Astrocyte (in vitro differentiated cells and primary cell): Measurements from ENCODE around the gene SOBP.

Experiments
- CTCF ChIP-seq: IDR thresholded peaks from 2 replicates; pipeline ENCODE4 v1.5.1; 2011; ENCODE audit warnings: low read depth, mild to moderate bottlenecking, inconsistent platforms, low read length, moderate library complexity; ENCODE audit not compliant: insufficient read depth
- EZH2 ChIP-seq: IDR thresholded peaks from 2 replicates; pipeline ENCODE4 v1.6.1; 2012; ENCODE audit warnings: mild to moderate bottlenecking, low read length, inconsistent platforms; ENCODE audit not compliant: insufficient read depth

- TF ChIP-seq CTCF (no peak), EZH2 (no peak)
Observed at GRCh38 chr6:107539409-107539808, 49.5 kb downstream of the SOBP start.
